Bone marrow (tissue), 2 donors: ENCODE measurements around the gene CCDC177.
A peak's percentile ranks its signal among the peaks of the same experiment; 100 is the strongest.

ENCODE experiments used
- DNase-seq, 2 donors: peaks; one replicate each; lab custom pipeline; 2025; lab: John Stamatoyannopoulos, UW

Gene CCDC177

DNA sequence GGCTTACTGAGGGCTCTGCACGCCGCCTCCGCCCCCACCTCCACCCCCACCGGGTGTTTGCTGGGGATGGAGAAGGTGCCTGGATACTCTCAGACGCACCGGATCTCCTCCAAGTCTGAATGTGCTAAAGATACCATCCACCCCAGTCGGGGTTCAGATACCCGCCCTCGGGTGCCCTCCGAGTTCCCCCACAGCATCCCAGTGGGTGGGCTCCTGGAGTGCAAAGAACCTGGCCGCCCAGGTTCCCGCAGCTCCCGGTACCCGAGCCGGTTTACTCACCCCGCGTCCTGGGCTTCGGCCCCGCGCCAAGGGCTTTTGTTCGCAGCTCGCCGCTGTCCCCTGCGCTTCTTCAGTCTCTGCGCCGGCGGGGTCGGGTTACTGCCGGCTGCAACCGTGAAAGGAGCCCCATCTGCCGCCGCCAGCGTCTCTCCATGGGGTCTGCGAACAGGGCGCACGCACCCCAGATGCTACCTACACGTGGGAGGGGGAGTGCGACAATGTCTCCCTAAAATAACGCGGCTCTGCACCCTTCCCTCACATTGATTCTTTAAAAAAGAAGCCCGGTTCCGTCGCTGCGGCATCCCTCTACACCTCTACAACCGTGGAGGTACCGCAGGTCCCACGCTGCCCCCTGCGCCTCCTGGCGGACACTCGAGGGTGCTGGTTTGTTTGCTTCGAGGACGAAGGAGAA lies at the start of gene CCDC177:
CCDC177 (minus strand) TSS at position 609 of the 691 bp plus-strand sequence. CDS start 1,249 bp downstream, outside the sequence.
- DNase-seq: peak; percentile 5 to 21

DNA sequence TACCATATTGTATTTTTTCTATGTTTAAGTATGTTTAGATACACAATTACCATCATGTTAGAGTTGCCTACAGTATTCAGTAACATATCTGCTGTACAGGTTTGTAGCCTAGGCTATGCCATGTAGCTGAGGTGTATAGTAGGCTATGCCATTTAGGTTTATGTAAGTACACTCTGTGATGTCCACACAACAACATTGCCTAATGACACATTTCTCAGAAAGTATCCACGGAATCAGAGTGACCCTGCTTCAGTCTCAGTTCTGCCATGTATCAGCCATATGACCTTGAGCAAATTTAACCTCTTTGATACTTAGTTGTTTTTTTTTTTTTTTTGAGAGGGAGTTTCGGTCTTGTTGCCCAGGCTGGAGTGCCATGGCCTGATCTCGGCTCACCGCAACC lies 49.5 kb upstream of the CCDC177 start:
- DNase-seq: no peak

DNA sequence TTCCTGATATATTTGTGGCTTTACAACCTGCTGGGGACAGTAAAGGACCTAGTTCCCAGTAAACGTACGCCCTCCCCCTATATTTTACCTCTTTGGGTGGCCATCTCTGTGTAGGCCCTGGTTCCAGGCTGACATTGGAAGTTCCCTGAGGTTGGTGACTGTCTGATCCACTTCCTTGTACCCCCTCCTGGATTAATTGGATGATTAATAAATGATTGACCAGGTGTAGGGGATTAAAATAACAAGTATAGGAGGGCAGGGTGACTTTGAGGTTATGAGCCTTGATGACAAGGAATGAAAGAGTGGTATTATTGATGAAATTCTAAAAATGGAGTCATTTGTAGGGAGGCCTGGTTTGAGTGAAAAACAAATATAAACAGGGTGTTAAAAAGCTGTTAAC lies 46.3 kb upstream of the CCDC177 start:
- DNase-seq: no peak

DNA sequence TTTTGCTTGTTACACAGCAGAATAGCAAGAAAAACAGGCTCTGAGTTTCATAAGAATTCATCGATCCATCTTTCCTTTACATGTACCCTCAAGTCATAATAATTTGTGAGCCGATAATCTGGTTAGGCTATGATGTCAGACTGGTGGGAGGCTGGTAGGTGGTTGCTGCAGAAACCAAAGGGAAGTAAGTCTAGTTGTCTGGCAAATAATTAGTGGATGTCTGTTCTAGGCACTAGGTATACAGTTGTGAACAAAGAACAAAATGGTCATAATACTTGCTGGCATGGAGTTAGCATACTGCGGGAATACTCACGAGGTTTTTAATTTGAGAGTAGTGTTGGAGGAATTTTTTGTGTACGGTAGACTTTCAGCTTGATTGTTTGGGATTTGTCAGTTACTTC lies 45.5 kb upstream of the CCDC177 start:
- peak in 1 of 2 donors; percentile 44 for DNase-seq

DNA sequence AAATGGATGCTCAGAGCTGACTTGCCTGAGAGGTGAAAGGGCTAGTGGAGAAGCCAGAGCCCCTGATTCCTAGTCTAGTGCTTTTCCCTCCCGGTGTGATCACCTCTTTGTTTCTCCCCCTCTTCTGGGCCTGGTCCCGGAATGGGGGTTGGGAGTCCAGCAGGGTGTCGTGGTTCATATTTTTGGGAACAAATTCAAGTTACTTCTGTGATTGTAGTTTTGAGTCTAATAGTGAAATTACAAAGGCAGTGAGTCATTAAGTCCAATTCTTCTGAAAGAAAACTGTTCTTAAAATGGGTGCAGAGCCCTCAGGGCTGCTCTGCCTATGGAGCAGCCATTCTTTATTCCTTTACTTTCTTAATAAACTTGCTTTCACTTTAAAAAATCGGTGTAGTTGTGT lies 44.3 kb upstream of the CCDC177 start:
- no peak for DNase-seq

DNA sequence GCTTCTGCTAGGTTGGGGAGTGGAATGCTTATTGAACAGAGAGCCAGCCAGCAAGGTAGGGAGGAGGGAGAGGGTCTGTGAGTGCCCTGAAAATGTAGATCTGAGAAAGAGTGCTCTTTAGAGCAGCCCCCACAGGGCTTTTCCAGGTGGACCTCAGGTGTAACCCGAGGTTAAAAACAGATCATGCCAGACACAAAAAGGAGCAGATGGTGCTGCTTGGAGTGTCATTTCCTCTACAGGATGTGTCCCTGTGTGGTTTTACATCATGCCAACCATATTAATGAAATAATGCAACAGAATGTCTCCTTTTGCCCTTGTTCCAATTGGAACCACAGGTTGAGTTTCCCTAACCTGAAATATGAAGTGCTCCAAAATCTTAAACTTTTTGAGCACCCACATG lies 43.1 kb upstream of the CCDC177 start:
- DNase-seq: no peak

DNA sequence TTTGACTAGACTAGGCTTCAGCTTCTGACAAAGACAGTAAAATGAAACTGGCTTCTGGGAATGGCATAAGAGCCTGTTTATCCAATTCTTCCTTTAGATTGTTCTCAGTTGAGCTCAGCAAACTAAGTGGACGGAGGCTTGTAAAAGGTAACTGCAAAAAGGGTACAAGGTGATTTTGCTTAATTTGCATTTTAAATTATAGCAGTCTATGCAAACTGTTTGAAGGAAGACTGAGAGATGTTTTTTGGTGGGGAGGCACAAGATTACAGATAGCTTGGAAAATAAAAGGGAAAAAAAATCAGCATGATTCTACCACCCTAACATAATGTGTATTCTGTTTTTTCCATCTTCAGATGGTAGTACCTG lies 41.7 kb upstream of the CCDC177 start:
- no peak for DNase-seq

DNA sequence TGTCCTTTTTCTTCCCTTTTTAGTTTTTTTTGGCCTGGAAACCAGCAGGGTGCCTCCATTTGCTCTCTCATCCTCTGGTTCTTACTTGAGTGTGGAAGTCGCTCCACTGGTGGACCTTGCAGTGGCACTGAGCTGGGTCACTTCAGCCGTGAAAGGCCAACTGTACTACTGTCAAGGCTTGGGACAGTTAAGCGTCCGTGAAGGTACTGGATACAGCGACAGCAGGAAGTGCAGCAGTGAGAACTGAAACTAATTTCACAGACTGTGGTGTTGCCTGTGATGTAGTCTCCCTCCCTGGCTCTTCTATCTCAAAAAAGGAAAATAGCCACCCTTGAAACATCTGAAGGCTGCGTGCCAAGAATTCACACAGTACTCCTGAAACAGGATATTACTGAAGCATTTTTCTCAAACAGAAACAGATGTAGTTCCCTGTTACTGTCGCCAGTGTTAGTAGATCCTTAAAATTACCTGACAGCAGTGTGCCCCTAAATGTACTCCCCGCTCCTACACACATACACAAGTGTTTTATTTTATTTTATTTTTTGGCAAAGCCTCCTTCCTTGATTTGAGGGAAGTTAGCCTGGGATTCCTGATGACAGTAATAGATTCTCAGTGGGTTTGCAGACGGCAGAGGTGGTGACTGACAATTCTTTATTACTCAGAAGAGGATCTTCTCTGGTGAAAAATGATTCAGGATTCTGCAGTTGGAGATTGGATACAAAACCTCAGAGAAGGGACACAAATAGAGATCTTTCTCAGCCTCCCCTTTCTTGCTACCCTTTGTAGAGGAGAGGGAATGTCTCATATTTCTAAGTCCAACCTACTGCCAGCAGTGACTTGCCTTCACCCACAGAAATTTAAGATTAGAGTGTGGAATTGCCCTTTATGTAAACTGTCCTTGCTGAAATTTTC lies 41.1 kb upstream of the CCDC177 start:
- DNase-seq: peak in 1 of 2 donors; percentile 91

DNA sequence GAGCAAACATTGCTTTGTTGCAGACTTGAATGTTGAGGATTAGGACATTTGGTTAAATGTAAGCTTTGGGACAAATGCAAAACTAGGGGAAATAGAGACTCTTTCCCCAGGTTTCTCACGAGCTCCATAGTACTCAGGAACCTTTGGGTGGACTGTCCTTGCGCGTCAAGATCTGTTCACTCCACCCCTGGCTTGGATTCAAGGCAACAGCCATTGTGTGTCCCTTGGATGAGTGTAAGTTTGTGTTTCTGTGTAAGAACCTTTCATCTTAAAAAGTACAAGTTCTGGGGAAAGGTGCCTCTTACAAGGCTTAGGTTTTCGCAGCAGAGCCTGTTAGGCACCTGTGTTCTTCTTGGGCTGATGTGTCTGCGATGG lies 40.4 kb upstream of the CCDC177 start:
- DNase-seq: no peak

DNA sequence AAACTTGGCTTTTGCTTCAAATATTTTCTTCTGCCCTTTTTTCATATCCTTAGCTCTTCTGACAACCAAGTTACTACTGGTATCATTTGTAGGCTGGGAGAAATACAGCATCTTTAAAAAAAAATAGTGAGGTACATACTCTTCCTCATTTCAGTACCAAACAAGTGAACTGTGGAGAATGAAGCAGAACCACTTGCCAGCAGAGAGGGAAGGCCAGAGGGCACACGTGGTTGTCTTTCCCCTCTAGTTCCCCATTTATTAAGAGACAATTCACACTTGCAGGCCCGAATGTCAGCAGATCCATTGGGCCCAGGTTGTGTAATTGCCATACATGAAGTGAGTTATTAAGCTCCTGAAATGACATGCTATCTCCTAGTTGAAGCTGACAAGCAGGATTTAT lies 39.9 kb upstream of the CCDC177 start:
- peak in 1 of 2 donors; percentile 83 for DNase-seq

DNA sequence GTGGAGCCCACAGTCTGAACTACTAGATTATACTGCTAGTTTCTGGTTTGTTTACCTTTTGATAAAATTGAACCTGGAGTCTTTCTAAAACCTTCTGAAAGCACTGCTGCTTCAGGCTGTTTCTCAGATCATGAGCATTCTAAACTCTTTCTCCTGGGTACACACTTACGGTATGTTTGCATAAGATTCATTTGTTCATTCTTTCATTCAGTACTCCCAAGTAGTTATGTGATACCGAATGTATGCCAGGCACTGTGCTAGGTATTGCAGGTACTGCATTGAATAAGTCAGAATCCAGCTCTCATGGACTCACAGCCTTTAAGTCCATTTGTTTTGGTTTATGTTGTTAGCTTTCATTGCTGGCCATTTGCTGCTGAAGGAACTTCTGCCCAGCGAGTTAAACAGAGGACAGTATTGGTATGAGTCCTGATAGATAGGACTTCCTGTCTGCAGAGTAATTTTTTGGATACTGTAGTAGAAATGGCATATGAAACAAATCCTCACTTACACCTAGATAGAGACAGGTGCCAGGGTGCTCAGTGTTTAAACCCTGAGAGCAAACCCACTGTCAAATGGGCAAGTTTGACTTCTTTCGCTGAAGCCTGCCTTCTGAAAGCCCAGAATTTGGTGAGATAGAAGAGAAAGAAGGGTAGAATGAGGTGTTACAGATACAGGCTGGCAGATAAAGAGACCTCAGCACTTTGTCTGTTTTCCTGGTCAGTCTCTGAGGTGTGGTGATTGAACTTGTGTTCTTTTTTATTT lies 38.8 kb upstream of the CCDC177 start:
- no peak for DNase-seq

DNA sequence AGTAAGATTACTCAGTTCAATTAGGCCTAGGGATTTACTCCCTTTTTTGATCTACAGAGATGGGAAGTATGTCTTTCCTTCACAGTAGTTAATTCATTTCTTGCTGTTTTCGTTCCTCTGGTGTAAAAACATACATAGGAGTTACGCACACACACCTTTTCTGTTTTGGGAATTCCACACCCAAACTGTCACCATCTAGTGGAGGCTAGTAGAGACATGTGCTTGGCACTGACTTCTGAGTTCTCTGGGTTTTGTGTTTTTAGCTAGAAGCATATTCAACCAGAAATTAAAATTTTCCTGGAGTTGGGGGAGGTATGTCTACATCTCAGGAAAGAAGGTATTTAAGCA lies 38.1 kb upstream of the CCDC177 start:
- DNase-seq: no peak

DNA sequence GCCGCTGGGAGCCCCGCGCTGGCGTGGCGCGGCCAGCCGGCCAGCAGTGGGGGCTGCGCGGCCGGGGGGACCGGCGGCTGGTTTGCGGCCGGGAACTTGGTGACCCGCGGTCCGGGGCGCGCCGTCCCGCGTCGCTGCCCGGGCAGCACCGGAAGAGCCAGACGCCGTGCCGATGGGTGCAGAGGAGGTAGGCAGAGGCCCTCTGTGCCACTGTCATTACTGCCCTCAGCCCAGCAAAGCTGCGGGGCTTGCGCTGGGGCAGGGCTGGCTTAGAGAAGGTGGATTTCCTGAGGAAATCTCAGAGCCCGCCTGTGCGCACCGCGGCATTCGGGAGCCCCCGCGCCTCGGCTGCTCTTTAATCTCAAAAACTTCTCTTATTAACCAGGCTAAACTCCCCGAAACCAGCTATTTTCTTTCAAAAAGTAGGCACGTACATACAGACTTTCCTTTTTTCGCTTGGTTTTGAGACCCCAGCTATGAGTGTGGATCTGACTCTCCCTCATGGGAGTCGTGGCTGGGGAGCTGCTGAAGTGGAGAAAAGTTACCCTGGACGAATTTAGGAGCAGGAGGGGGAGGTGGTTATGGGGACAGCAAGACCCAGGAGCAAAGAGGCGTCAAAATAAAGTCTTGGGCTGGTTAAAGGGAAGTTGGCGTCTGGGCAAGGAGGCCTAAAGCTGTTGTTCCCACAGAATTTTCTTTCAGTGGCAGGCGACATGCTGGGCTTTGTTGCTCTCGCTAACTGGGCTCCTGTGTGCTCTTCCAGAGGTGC lies 37.5 kb upstream of the CCDC177 start:
- no peak for DNase-seq

DNA sequence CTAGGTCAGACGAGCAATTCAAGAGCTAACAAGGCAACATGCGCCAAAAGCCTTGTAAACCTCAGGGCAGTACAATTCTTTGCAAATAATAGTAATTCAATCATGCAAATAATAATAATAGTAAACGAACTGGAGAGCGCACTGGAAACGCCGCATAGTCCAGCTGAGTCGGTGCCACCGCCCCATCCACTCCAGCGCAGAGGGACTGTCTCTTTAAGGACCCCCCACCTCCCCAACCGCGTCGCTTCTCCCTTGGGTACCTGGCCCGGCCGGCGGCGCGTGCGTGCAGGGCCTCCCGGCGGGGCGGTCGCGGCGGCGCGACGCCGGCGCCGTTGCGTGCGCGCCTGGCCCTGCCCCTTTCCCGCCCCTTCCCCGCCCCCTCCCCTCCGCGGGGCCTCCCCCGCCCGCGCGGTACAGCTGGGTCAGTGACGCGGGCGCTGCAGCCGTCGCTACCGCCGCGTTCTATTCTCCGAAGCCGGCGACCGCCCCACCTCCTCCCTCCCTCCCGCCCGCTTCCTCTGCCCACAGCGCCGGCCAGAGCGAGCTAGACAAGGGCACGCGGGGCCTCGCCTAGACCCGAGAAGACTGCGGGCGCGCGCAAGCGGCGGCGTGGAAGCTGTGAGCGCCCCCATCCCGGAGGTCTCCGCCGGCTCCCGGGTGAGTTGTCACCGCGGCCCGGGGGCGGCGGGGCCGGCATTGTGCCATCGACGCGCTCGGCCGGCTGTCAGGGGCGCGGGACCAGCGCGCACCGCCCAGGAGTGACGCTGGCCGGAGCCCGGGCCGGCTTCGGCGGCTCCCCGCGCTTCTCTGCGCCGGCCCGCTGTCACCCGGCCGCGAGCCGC lies 36.7 kb upstream of the CCDC177 start, which contains the start of gene SUSD6:
SUSD6 (plus strand) TSS at position 425 of the 842 bp plus-strand sequence. CDS start 46,997 bp downstream, outside the sequence.
- peak; percentile 74 to 77 for DNase-seq

DNA sequence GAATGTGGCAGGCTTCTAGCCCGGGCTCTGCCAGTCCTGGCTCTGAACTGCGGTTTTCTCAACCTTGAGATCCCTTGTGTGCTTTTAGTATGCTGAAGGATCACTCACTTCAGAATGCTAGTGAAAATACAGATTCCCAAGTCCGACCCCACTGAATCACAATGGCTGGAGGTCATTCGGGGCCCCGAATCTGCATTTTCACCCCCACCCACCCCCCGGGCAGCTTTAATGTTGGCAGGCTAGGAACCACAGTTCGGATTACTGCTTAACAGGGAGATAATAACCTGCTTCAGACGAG lies 36.2 kb upstream of the CCDC177 start:
- no peak for DNase-seq

DNA sequence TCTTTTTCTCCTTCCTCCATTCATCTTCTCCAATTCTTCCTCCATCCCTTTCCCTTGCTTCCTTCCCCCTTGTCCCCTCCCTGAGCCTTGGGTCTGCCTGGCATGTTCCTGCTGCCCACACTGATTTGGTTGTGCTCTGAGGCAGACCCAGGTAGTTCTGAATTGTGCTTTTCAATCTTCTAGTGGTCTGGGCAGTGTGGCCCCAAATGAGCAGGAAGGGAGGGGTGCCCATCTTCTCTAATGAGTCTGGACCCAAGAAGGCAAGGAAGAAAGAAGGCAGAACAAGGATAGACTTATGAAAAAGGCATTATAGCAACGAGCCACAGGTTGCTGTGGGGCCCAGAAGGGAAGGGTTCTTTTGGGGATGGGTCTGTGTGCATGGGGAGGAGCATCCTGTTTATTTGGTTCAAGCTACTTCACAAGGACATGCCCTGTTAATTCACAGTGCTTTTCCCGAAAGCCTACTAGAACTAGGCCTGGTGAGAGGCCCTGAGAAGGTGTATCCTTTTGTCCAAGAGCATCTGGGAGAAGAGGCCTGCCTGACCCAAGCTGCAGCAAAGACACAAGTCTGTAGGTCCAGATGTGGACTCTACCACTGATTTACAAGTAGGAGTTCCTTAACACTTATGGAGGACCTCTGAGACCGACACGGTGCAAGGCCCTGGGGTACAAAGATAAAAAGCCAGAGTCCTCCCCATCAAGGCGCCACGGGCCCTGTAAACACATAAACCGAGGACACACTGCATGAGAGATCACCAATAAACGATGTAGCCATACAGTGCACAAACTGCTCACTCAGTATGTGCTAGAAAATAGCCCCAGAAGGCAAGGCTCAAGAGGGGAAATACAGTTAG lies 35.6 kb upstream of the CCDC177 start:
- no peak for DNase-seq

DNA sequence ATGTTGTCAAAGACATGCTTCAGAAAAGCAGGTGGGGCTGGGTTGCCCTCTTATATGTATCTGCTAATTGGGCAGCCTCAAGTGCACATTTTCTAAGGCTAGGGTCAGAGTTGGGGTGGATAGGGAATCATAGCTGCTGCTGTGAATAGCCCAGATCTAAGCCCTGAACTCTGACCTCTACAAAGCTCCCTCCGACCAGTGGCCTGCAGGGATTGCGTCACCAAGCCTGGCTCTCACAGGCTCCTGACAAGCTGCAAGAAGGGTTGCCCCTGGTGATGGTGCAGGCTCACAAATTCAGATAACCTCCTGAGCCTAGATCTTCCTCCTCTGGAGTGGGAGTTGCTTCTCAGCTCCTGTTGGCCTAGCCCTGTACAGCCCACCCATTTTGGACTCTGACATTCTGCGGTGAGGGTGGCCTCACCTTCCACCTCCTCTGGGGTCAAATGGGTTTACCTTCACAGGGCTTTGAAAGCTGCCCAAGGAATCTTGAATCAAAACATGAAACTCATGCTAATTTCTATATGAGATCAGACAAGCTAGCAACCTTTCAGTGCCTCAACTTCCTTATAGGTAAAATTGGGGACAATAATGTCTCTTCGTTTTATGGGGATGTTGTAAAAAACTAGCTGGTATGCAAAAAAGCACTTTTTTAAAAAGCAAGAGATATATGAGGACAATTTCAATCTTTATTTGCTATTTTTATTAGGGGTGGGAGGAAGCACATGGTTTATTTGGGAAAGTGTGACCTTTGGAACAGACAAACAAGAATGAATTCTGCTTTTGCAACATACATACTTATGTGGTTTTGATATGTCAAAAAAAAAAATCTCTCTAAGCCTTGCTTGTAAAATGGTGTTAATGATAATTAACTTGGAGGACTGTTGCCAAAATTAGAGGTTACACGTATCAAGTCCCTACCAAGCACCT lies 31.9 kb upstream of the CCDC177 start:
- no peak for DNase-seq

DNA sequence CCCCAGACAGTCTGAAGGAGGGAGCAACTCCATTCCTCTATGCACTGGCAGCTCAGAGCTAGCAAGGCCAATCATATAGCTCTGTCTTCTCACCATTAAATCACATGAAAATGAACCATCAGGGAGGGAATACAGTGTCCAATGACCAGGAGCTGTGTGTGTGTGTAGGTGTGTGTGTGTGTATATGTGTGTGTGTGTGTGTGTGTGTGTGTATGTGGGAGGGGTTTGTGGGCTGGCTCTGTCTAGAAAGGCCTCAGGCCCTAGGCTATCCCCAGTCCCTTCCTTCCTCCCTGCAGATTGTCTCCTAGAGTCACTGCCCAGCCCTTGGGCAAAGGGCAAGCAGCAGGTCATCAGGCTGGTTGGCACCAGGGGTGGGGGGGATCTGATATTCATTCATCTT lies 31.1 kb upstream of the CCDC177 start:
- DNase-seq: no peak

DNA sequence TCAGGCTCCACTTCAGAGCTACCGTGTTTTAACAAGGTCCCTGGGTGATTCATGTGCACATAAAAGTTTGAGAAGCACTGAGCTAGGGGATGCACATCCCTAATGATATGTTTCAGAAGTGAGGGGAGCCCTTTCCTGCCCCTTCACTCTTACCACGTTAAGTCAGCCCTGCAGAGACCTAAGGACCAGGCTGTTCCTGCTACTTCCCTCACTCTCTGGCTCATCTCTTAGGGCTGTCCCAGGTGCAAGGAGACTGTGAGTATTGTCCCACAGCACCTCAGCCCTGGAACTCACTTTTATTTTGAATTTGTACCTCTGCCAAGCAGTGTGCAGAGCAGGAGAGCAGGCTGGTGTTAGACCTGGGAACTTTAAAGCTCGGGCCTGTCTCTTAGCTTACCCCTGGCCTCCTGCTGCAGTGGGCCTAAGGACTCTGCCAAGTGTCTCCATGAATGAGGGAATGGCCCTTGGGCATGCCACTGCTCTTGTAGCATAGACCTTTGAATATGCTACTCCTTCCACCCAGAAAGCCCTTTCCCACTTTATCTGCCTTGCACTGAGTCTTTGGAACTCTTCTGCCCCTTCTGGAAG lies 25.7 kb upstream of the CCDC177 start:
- no peak for DNase-seq
